ENCODE measurements around the gene HECW1. TPM values are rescaled to one million over a fixed set of nuclear protein-coding genes. Genes with fewer than 3 reads are reported as not detected.

The HECW1 gene
- total RNA-seq, 3 donors from 2014 or later = 0.76 to 1.6 (median 1.2) TPM

DNA sequence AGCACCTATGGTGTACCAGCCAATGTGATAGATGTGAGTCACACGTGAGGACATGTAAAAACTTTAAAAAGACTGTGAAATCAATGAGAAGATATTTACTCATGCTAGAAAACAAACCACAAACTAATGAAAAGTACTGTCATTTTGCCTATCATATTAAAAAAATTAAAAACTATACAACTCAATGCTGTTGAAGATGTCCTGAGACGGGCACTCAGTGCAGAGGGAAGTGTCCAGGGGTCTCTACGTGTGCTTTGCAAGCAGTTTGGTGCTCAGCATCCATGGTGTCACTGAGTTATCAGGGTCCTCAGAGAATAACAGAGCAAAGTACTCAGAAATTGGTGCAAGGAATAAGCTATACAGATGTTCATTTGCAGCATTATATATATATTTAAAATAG lies 162.3 kb downstream of the HECW1 start:
- no peaks in the 10 kb centered on the region for H3K36me3 ChIP-seq (ENCODE audit: low read depth)
- ATAC-seq = no peak
- intact Hi-C loops (cut with DNase I, micrococcal nuclease) = no loop called here

DNA sequence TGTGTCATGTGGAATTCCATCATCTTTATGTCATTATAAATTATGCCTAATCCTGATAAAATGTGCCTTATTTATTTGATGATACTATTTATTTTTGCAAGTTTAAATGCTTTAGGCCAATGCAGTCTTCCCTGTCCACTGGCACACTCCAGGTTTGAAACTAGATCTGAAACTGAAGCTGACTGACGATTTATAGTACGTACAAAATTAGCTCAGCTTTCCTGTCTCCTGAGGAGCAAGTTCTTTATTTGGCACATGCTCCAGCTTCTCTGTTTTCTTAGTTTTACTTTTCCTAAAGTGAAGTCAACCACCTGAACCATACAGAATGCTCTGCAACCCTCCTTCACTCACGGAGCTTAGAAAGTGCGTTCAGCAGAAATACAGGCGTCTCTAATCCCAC lies 164.1 kb downstream of the HECW1 start:
- ATAC-seq = no peak
- intact Hi-C loops (cut with DNase I, micrococcal nuclease) = no loop called here
- no peak overlapping the region for H3K4me3 ChIP-seq

More for the DNA sequence above, 162.3 kb downstream of the HECW1 start:
- Histone ChIP-seq H3K4me1 (ENCODE audit: low read depth) (no peaks in the 10 kb centered on the region), H3K4me3 (no peak overlapping the region), H3K9me3 (no peaks in the 10 kb centered on the region)
- DNase-seq = no peak
- TF ChIP-seq, protein P1, sequence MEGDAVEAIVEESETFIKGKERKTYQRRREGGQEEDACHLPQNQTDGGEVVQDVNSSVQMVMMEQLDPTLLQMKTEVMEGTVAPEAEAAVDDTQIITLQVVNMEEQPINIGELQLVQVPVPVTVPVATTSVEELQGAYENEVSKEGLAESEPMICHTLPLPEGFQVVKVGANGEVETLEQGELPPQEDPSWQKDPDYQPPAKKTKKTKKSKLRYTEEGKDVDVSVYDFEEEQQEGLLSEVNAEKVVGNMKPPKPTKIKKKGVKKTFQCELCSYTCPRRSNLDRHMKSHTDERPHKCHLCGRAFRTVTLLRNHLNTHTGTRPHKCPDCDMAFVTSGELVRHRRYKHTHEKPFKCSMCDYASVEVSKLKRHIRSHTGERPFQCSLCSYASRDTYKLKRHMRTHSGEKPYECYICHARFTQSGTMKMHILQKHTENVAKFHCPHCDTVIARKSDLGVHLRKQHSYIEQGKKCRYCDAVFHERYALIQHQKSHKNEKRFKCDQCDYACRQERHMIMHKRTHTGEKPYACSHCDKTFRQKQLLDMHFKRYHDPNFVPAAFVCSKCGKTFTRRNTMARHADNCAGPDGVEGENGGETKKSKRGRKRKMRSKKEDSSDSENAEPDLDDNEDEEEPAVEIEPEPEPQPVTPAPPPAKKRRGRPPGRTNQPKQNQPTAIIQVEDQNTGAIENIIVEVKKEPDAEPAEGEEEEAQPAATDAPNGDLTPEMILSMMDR (IDR thresholded peaks at IDR 0.05) = no peak

DNA sequence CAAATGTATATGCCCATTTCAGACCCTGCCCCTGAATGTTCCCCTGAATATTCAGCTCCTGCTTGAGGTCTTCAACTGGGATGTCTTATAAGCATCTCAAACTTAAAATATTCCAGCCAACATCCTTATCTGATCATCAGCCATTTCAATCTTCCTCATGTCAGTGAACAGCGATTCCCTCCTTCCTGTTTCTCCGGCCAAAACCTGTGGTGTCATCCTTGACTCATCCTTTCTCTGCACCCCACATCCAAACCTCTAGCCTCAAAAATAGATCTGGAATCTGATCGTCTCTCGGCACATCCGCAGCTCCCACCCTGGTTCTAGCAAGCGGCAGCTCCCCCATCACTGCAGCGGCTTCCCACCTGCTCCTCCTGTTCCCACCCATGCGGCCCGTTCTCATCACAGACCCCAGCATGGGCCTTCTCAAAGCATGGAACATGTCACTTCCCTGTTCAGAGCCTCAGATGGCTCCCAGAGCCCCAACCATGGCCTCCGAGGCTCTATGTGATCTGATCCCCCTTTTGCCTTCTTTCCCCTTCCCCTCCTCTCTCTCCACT lies 165.7 kb downstream of the HECW1 start:
- H3K4me3 ChIP-seq = no peak overlapping the region
- ATAC-seq = no peak
- intact Hi-C loops (cut with DNase I, micrococcal nuclease) = no loop called here
- TF ChIP-seq, protein P1 (IDR thresholded peaks at IDR 0.05) = no peak
- no peaks in the 10 kb centered on the region for H3K36me3 ChIP-seq (ENCODE audit: low read depth)
- no peaks in the 10 kb centered on the region for H3K4me1 ChIP-seq (ENCODE audit: low read depth)
- H3K9me3 ChIP-seq = no peaks in the 10 kb centered on the region
- no peak for DNase-seq

More for the DNA sequence above, 164.1 kb downstream of the HECW1 start:
- Histone ChIP-seq H3K9me3 (no peaks in the 10 kb centered on the region), H3K36me3 (ENCODE audit: low read depth) (no peaks in the 10 kb centered on the region), H3K4me1 (ENCODE audit: low read depth) (no peaks in the 10 kb centered on the region)
- TF ChIP-seq, protein P1 (IDR thresholded peaks at IDR 0.05) = no peak
- no peak for DNase-seq

DNA sequence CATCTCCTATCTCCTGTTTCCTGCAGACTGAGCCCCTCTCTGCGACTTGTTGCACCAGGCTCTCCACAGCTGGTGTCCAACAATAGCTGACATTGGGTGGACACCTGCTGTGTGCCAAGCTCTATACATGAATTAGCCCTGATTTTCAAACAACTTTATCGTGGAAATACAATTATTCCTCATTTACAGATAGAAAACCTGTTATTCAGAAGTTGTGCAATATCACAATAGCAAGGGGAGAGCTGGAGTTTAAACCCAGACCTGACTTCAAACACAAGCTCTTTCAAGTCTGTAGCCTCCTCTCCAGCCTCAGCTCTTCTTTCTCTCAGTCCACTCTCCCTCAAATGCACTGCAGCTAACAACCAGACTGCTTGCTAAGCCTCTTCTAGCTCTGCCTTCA lies 168.8 kb downstream of the HECW1 start:
- no peaks in the 10 kb centered on the region for H3K4me1 ChIP-seq (ENCODE audit: low read depth)
- ATAC-seq (no peak), DNase-seq (no peak)
- no peaks in the 10 kb centered on the region for H3K9me3 ChIP-seq
- TF ChIP-seq, protein P1 (IDR thresholded peaks at IDR 0.05) = no peak
- H3K36me3 ChIP-seq (ENCODE audit: low read depth) = no peaks in the 10 kb centered on the region
- no peak overlapping the region for H3K4me3 ChIP-seq
- intact Hi-C loops (cut with DNase I, micrococcal nuclease) = no loop called here

DNA sequence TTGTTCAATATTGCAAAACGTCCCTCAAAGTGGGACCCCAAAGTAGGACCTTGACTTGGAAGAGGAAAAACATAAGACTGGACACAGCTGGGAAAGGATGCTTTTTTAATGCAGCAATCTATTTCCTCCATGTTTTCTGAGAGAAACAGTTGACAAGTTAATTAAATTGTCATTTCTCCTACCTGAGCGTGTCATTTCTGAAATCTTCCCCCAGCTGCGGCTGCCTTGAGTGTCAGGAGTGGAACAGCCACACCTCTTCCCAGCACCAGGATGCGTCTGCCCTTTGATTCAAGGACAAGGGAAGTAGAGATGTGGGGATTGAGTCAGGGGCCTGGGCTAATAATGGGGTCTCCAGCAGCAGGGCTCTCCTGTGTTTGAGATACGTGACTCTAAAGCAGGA lies 171.3 kb downstream of the HECW1 start:
- no peak for ATAC-seq
- no peaks in the 10 kb centered on the region for H3K36me3 ChIP-seq (ENCODE audit: low read depth)
- H3K9me3 ChIP-seq = no peaks in the 10 kb centered on the region
- DNase-seq = no peak
- TF ChIP-seq, protein P1 (IDR thresholded peaks at IDR 0.05) = no peak
- no peaks in the 10 kb centered on the region for H3K4me1 ChIP-seq (ENCODE audit: low read depth)
- H3K4me3 ChIP-seq = no peak overlapping the region
- intact Hi-C loops (cut with DNase I, micrococcal nuclease) = no loop called here

DNA sequence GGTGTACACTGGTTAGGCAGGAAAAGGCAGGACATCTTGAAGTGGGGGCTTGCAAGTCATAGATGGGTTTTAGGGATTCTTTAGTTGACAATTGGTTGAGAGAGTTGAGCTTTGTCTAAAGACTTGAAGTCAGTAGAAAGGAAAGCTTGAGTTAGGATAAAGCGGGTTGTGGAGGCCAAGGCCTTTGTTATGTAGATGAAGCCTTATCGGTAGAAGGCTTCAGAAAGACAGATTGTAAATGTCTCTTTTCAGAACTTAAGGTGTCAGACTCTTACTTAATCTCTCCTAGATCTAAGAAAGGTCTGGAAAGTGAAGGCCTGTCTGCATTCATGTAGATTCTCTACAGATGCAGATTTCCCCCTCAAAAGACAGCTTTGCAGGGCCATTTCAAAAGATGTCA lies 177.4 kb downstream of the HECW1 start:
- H3K4me3 ChIP-seq = no peak overlapping the region
- intact Hi-C loops (cut with DNase I, micrococcal nuclease) = no loop called here
- TF ChIP-seq, protein P1 (IDR thresholded peaks at IDR 0.05) = no peak
- no peaks in the 10 kb centered on the region for H3K4me1 ChIP-seq (ENCODE audit: low read depth)
- no peak for ATAC-seq
- H3K9me3 ChIP-seq = peaks cover 5% of the 10 kb centered on the region
- H3K36me3 ChIP-seq (ENCODE audit: low read depth) = no peaks in the 10 kb centered on the region
- no peak for DNase-seq
